NCI-H446 (cell line): ENCODE measurements around the gene NPAS3.

ENCODE experiments used
- DNase-seq, 2 experiments: peaks; one replicate each; lab custom pipeline; 2025; lab: John Stamatoyannopoulos, UW

NPAS3 gene

DNA sequence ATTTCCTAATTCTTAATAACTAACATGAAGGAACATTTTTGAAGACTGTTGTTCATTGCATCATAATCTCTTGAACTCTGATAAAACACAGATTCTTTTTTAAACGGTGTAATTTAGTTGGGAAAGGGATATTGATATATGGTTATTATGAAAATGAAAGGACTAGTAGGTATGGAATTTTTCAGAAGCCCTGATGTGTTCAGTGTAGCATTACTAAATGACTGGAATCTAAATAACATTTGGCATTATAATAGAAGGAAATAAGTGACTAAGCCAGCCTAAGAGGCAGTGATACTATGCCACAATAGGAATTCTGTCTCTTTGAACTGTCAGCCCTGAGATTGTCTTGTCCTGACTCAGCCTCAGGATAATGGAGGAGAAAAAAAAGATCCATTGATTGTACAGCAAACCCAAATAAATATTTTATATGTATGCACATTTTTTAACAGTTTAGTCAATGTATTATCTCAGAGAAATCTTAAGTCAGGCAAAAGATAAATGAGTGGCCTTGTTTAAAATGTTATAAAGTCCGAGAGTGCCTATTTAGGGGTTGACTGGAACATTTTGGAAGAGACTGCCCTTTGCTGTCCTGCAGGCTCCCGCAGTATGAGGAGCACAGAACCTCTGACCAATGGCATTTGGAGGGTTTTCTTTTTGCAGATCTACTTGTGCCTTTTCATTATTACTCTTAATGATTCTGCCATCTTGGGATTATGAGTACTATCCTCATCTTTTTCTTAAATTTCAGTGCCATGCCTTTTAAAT lies 741.0 kb downstream of the NPAS3 start:
- DNase-seq, result no peak

DNA sequence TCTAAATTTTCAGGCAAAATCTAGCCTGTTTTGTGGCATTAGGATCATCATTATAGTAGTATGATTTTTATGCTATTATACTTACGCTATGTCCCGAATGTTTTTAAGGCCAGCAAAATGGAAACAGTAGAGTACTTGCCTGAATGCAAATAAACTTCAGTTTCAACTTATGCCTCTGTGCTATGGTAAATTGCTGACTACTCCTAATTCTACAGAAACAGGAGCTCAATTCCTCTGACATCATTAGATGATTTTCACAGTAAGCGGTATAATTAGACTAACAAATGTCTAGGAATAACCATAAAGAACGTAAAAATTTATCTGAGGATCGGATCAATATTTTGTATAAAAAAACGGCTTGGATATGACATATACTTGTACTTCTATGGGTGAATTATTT lies 742.2 kb downstream of the NPAS3 start:
- no peak for DNase-seq

DNA sequence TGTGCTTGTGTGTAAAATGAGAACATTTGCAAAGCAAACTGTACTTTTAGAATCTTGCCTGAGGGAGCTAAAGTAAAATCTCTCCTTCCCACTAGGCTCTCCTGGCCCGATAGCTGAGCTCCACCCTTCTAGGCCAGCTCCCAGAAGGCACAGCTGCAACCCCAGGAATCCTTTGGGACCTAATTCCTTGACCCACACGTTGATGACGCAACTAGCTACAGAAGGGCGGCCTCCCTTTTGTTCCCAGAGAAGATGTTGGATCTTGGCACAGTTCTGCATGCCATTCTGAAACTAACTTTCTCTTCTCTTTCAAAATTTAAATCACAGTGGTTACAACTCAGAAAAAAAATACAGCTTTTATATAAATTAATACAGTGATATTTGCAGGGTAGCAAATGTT lies 744.1 kb downstream of the NPAS3 start:
- no peak for DNase-seq

DNA sequence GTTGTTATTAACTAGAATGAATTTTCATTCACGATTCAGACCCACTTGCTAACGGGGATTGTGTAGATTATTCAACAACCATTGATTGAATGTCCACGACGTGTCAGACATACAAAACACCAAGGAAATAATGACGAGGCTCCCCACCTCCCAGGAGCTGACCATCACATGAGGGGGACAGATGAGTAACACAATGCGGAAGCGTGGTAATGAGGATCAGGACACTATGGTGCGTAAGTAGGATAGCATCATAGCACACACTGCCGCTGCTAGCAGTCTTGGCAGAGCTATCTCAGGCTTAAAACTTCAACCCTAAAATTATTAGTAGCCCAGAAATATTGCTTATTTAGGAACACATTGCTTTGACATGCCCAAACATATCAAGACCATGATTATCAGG lies 746.3 kb downstream of the NPAS3 start:
- no peak for DNase-seq

DNA sequence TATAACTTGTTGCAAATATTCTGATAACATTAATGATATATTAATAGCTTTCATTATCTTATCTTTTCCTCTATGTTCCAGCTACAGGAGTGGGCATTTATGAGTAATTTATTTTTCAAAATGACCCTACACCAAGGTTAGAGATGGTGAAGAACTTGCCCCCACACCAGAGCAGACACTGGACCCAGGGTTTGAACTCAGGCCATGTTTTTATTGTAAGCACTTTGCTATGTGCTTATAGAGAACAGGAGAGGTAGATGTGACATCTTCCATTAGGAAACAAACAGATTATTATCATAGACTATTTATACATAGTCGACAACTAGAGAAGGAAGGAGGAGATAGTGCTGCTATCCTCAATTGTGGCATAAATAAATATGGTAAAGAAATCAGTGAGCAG lies 747.0 kb downstream of the NPAS3 start:
- DNase-seq, result no peak

DNA sequence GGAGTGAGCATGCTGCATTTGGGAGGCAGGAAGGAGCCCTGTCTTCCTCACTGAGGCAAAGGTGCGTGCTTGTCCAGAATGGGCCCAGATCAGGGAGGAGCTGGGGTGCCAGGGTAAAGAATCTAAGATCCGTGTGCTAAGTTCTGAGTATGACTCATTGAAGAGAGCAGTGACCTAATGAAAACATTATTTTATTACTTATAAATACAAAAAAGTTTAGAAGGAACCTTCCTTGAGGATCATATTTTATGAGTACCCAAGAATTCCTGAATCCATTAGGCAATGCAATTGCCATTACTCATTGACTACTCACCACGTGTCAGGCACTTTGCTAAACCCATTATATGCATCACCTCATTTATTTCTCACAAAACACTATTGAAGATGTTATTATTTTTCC lies 747.5 kb downstream of the NPAS3 start:
- no peak for DNase-seq

DNA sequence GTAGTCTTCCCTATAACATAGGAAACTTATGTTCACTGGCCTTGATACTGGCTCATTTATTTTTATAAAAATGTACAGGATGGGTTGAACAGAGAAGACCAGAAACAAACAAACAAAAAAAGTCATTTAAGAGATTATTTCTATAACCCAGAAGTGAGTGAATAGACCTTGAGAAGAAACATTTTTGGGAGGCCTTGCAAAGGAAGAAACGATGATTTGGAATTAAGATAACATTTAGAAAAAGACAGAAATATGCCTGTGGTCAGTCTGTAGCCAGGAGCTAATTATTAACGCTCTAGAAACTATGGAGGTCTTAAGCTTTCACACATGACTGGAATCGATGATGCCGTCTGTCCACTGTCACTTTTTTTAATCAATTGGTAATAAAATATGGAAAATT lies 748.2 kb downstream of the NPAS3 start:
- no peak for DNase-seq

DNA sequence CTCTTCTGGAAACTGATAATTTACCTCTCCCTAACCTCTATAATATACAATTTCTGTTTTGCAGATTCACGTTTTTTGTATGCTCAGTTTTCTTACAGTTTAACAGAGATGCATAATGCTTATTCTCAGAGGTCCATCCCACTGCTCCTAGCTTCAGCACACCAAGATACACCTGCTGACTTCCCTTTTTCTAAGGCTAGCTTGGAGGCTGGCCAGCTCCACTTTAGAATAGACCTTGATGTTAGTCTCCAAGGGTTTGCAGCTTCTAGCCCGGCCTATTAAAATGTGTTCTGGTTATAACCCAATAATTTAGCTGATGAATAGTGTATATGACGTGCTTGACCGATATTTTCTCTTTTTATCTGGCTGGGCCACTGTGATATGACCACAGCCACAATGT lies 751.0 kb downstream of the NPAS3 start:
- DNase-seq, result no peak

DNA sequence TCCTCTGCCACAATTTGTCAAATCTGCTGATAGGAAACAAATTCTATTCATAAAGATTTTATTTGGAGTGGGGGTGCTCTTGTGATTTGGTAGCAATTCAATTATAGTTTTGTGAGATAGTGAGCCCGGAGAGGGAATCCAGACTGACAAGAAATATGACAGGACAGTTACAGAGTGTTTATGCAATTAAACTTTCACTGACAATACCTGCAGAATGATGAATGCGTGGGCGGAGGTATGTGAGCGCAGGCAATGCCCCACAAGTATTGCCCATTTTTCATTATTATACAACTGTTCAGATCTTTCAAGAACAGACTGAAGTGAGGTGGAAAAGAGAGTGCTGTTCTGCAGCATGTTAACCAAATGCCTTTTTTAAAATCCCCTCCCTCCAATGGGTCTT lies 753.2 kb downstream of the NPAS3 start:
- no peak for DNase-seq

DNA sequence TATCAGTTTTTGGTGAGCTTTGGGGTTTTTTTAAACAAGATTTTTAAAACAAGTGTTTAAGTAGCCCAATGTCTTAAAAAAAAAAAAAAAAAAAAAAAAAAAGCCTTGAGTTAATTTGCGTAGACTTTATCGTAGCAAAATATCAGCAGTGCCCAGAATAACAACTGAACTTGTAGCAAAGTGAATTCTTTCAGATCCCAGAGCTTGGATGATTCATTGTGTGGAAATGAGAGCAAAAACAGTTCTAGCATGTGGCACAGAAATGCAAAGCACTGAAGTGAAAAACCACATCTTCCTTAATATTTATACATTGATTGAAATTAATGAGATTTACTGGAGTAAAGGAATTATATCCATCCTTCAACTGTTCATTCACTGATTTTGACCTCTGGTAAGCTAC lies 754.1 kb downstream of the NPAS3 start:
- no peak for DNase-seq

DNA sequence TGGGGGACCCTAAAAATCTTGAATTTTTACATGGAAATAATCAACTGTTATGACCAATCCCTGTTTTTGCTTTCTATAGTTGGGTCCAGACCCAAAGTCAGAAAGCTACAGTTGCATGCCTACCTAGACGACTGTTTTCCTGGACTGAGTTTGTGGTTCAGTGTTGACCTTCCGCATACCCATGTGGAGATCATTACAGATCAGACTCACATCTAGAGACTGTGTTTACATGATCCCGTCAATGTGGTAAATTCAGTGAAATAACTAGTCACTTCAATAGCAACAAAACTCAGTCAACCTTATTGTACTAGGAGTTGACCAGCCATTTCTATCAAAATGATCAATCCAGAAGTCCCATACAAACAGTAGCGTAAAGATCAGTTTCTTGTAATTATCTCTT lies 754.6 kb downstream of the NPAS3 start:
- DNase-seq, result no peak

DNA sequence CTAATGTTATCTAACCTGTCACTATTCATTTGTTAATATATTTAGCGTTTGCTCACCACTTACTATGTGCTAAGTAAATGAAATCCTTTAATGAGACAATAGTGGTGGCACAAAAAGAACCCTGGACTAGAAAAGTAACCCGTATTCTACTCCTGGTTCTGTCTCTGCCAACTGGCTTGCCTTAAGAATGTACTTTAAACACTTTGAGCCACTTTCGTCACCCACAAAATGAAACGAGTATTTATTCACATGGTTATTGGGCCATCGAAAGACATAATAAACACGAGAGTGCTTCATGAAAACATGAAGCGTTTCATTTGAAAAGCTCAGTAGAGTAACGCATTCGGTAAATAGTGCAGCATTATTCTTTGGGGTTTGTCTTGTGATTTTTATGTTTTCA lies 757.5 kb downstream of the NPAS3 start:
- no peak for DNase-seq

DNA sequence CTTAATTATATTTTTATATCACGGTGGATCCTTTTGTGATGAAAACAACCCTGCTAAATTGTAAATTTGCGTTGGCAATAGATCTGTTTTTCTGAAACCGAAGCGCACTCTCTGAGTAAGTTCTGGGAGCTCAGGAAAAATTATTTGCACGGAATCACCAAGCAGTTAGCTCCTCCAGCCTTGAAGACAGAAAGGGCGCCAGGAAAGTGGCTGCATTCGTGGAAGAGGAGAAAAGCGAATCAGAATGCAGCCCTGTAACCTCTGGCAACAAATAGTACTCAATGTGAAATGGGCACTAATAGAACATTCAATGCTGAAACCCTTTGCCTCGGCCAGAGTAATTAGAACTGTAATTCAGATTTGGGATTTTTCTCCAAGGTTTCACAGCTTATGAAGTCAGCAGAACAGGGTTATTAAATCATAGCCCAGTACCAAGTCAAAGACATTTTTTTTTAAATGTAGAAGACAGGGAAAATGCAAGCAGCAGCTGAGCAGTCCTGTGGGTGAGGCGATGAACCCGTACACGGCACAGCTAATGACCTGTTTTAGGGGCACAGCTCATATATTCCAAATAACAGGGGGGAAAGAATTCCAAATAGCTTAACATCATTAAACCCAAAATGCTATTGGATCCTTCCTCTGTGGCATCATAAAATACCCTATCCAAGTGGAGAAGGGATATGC lies 760.8 kb downstream of the NPAS3 start:
- DNase-seq, result no peak

DNA sequence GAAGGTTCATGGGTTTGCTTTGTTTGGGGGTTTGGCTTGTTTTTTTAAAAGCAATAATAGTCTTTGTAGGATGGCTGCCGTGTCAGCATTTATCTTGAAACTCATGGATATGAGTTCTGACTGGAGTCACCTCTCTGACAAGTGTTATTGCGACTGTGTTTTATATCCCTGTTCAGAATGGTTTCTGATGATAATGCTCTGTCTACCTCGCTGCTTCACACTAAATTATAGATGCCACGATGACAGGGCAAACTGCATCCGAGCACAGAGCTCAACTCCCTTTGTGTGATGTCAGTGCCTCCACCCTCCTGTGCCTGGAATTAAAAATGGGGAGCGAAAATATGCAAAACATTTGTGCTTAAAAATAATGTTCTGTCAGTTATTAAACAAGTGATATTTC lies 761.4 kb downstream of the NPAS3 start:
- no peak for DNase-seq

DNA sequence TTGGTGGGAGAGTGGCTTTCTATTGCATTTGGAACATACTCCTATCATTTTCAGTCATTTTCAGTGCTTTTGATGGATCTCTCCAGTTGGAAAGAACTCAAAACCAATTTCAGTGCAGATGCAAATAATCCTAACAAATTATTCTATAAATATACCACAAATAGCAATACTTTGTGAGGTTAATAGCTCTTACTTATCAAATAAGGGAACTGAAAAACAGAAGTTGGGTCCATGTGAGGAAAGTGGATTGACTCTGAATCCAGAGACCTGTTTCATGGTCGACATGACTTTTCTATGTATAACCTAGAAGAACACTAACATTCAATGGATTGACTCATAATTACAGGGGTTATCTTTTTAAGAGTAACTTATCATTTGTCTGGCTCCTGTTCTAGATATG lies 763.6 kb downstream of the NPAS3 start:
- no peak for DNase-seq

DNA sequence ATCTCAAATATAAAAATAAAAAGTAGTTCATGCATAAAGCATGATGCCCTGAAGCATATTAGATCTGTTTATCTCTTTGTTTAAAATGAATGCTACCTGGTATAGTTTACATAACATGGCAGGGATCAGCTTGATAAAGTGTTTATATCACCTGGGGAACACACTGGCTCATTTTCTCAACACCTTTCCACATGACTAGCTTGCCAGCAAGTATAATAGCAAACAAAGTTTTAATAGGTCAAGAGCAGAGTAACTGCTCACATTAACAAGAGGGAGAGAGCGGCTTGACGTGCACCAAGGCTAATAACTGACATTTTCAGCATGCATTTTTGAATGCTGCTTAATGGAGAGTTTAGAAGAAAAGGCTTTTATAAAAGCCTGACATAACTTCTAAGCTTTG lies 765.8 kb downstream of the NPAS3 start:
- DNase-seq, result no peak

DNA sequence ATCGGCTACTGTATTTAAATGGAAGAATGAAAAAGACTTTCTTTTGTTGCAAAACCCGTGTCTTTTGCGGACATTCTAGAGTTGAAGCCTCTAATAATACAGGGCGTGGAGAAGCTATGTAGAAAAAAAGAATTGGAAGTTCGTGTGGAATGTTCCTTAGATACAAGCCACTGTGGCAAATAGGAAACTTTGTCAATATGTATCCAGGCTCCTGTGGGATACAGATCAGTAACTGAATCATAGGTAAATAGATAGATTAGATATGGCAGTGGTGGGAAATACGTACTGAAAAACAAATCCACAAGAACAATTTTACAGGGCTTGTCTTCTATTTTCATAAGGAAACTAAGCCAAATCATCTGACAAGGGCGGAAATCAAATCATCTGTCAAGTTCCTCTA lies 766.8 kb downstream of the NPAS3 start:
- DNase-seq, result no peak

DNA sequence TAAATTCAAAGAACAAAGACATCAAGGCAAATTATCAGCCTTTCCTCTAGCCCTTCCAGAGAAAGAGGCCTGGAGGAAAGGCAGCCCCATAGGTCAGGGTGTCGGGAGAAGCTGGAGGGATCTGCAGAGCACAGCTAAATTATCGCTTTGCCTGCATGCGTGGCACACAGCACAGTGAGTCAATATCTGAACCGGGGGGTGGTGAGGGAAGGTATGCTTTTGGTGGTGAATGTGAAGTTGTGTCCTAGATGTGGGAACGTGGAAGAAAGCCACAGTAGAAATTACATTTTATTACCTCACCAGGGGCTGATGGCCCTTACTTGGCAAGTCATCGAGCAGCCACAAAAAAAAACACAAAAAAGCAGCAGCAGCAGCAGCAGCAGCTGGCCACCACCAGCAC lies 769.0 kb downstream of the NPAS3 start:
- no peak for DNase-seq

DNA sequence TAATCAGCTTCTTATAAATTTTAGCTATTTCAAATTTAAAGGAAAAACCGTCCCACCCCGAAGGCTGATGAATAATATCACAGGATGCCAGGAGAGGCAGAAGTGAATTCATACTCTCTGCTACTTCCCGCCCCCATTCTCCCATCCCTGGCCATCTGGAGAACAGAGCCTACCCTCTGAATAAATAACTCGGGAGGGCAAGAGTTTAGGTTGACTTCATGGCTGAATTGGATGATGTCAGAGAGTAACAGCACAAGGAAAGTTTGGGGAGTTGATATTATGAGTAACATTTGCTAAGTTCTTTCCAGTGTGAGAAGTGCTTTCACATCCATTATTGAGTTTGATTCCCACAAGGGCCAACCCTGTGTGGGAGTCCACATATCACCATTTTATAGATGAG lies 770.6 kb downstream of the NPAS3 start:
- DNase-seq, result no peak

DNA sequence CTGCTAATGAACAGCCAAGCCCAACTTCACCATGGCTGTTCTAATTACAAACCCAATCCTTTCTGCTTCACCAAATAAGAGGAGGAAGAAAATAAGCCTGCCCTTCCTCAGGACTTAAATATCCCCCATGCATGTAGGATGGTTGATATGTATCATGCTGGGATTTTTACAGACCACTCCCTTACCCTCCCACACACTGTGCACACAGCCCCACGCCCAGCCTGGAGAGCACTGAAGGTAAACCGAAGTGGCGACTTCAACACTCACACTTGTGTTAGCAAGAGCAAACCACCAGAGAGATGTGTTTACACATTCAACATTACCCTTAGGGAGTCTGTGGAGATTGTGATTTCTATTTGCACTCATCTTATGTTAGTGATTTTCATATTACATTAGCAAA lies 771.0 kb downstream of the NPAS3 start:
- DNase-seq, result no peak

DNA sequence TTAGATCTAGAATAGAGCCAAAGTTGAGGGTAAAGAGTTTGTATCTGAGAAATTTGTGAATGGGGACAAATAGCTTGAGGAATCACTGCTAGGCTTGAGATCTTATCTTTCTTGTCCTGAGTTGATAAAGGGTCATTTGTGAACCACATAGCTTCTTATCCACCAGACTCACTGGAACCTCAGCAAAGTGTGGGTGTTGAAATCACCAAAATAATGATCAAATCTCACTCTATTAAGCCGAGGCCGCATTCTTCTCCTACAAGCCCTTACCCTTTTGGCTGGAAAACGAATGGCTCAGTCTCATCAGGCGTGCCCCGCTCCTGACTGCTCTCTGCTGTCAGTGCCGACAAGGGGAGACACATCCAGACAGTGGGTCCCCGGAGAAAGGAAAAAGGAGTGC lies 771.6 kb downstream of the NPAS3 start:
- no peak for DNase-seq

DNA sequence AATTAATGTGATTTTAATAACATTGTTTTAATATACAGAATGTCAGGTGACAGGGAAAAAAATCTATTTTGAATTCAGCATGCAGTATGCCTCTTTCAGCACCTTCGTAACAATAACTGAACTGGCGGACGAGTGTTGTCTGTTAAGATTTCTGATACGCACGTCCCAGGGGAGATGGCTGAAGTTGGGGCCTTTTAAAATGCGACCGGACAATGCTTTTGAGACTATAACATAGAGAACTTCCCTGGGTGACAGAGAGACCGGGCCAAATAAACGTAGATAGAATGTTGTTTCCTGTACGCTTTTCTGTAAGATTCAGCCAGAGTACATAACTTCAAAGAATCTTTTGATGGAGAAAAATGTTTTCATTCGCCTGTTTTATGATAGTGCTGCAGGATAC lies 772.5 kb downstream of the NPAS3 start:
- no peak for DNase-seq

DNA sequence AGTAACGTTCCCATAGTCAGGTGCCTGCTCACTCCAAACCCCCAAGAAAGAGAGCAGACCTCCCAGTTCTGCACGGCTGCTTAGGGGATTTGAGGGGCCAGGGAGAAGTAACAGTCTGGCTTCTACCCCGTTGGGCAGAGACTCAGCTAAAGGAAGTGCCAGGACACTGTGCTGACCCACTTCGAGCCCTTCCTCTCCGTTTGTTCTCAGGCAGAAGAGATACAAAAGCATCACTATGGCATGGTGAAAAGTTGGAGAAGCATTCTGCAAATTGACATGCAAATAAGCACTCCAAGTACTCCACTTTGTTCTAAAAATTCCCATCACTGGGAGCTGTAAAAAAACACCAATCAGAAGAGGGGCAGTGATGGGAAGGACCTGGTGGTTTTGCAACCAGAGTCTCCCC lies 773.1 kb downstream of the NPAS3 start:
- DNase-seq, result no peak
